Measurements from ENCODE around the gene HECW1. TPM values are rescaled to one million over a fixed set of nuclear protein-coding genes. Genes with fewer than 3 reads are reported as not detected.

Gene HECW1
- total RNA-seq, 1 experiment from 2014 or later = 0.77 TPM

DNA sequence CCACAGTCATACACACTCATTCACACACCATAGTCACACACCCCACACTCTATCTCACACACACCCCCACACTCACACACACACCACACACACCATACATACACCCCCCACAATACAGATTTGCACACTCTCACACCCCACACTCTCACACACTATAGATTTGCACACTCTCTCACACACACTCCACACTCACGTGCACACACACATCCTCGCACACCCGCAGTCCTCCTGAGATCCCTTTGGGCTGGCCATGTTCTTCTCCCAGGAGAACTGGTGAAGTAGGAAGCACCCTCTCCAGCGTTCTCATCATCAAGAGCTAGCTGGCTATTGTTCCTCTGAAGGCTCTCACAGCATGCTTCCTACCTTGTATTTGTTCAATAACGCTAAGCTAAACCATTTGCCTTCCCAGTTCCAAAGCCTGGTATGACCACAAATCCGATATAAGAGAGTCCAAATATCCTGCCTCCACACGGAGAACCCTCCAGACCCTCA is 86.2 kb downstream of the HECW1 start:
- CTCF ChIA-PET = no interaction called here
- no peak overlapping the region for H3K27ac ChIP-seq (ENCODE audit: low read length)
- H3K4me1 ChIP-seq (ENCODE audit: control insufficient read depth, insufficient read depth, low read length) = no peaks in the 10 kb centered on the region
- DNase-seq (ENCODE audit: low read depth, low spot score) (no peak), ATAC-seq (no peak)
- TF ChIP-seq, protein P1, sequence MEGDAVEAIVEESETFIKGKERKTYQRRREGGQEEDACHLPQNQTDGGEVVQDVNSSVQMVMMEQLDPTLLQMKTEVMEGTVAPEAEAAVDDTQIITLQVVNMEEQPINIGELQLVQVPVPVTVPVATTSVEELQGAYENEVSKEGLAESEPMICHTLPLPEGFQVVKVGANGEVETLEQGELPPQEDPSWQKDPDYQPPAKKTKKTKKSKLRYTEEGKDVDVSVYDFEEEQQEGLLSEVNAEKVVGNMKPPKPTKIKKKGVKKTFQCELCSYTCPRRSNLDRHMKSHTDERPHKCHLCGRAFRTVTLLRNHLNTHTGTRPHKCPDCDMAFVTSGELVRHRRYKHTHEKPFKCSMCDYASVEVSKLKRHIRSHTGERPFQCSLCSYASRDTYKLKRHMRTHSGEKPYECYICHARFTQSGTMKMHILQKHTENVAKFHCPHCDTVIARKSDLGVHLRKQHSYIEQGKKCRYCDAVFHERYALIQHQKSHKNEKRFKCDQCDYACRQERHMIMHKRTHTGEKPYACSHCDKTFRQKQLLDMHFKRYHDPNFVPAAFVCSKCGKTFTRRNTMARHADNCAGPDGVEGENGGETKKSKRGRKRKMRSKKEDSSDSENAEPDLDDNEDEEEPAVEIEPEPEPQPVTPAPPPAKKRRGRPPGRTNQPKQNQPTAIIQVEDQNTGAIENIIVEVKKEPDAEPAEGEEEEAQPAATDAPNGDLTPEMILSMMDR (IDR thresholded peaks at IDR 0.05) = no peak
- BruUV-seq (replicated peaks) = no TSS peak
- POLR2A ChIA-PET = no interaction called here
- no peak overlapping the region for H3K4me3 ChIP-seq (ENCODE audit: low read depth in 2 of 2, low read length in 2 of 2)
- no peaks in the 10 kb centered on the region for H3K9me3 ChIP-seq (ENCODE audit: control insufficient read depth, insufficient read depth, low read depth, low read length)
- in situ Hi-C loops (cut with HindIII; ENCODE audit: low pct_unique_long_range_greater_than_20kb, low sequenced_read_pairs) = no loop called here
- H3K27me3 ChIP-seq (ENCODE audit: control insufficient read depth, insufficient read depth, low read length) = peaks cover 8% of the 10 kb centered on the region; the same call in 1 of the 2 replicates
- H3K36me3 ChIP-seq (ENCODE audit: control insufficient read depth, insufficient read depth, low read length) = no peaks in the 10 kb centered on the region
- intact Hi-C loops (cut with micrococcal nuclease; ENCODE audit: unreplicated experiment) = no loop called here

DNA sequence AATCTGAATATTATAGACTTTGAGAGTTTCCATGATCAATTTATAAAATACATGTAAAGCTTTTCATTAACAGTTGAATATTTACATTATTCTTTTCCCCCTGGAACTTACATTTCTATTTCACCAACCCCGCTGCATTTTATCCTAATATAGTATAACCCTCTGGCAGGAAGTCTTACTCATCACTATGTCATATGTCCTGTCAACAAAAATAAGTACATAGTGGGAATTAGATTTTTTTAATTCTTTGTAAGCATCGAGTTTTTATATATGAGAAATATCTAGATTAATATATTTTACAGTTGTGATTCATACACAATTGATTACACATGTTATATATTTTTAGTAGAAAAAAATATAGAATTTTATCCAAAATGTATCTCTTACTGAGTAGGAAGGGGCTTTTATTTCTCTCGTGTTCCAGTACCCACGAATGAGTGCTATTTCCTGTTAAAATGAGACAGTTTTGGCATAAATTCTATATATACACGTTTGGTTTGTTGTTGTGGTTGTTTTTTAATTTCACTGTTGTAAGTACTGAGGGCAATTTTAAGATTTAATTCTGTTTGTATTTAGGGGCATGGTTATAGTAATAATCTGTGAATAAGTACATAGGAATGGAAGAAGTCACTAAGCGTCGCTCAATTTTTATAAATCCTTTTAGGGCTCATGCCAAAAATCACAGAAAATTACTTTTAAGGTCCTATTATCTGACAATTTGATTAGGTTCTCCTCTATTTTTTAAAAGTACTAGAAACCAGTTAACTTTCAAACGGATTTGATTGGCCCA is 87.1 kb downstream of the HECW1 start:
- ChIA-PET CTCF (no interaction called here), POLR2A (no interaction called here)
- ATAC-seq (no peak), DNase-seq (ENCODE audit: low read depth, low spot score) (no peak)
- BruUV-seq (replicated peaks) = no TSS peak
- Histone ChIP-seq H3K36me3 (ENCODE audit: control insufficient read depth, insufficient read depth, low read length) (no peaks in the 10 kb centered on the region), H3K4me1 (ENCODE audit: control insufficient read depth, insufficient read depth, low read length) (no peaks in the 10 kb centered on the region), H3K4me3 (ENCODE audit: low read depth in 2 of 2, low read length in 2 of 2) (no peak overlapping the region), H3K27me3 (ENCODE audit: control insufficient read depth, insufficient read depth, low read length) (peaks cover 8% of the 10 kb centered on the region; the same call in 1 of the 2 replicates), H3K27ac (ENCODE audit: low read length) (no peak overlapping the region), H3K9me3 (ENCODE audit: control insufficient read depth, insufficient read depth, low read depth, low read length) (no peaks in the 10 kb centered on the region)
- TF ChIP-seq, protein P2, sequence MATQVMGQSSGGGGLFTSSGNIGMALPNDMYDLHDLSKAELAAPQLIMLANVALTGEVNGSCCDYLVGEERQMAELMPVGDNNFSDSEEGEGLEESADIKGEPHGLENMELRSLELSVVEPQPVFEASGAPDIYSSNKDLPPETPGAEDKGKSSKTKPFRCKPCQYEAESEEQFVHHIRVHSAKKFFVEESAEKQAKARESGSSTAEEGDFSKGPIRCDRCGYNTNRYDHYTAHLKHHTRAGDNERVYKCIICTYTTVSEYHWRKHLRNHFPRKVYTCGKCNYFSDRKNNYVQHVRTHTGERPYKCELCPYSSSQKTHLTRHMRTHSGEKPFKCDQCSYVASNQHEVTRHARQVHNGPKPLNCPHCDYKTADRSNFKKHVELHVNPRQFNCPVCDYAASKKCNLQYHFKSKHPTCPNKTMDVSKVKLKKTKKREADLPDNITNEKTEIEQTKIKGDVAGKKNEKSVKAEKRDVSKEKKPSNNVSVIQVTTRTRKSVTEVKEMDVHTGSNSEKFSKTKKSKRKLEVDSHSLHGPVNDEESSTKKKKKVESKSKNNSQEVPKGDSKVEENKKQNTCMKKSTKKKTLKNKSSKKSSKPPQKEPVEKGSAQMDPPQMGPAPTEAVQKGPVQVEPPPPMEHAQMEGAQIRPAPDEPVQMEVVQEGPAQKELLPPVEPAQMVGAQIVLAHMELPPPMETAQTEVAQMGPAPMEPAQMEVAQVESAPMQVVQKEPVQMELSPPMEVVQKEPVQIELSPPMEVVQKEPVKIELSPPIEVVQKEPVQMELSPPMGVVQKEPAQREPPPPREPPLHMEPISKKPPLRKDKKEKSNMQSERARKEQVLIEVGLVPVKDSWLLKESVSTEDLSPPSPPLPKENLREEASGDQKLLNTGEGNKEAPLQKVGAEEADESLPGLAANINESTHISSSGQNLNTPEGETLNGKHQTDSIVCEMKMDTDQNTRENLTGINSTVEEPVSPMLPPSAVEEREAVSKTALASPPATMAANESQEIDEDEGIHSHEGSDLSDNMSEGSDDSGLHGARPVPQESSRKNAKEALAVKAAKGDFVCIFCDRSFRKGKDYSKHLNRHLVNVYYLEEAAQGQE (IDR thresholded peaks at IDR 0.05; ENCODE audit: insufficient read depth in 1 of 2, low read depth in 2 of 2, low read length in 1 of 2) = no peak
- TF ChIP-seq TCF7L2 (IDR thresholded peaks at IDR 0.05; ENCODE audit: low read depth, low read length) (no peak), SIN3A (IDR thresholded peaks at IDR 0.05; ENCODE audit: borderline replicate concordance, insufficient read depth, low read depth, low read length) (no peak), POLR2AphosphoS5 (IDR thresholded peaks at IDR 0.05; ENCODE audit: low read depth, low read length) (no peak)
- TF ChIP-seq, protein P1 (IDR thresholded peaks at IDR 0.05) = no peak
- intact Hi-C loops (cut with micrococcal nuclease; ENCODE audit: unreplicated experiment) = no loop called here
- in situ Hi-C loops (cut with HindIII; ENCODE audit: low pct_unique_long_range_greater_than_20kb, low sequenced_read_pairs) = no loop called here
